ENCODE data around the gene SLC8A3.

SLC8A3 gene

DNA sequence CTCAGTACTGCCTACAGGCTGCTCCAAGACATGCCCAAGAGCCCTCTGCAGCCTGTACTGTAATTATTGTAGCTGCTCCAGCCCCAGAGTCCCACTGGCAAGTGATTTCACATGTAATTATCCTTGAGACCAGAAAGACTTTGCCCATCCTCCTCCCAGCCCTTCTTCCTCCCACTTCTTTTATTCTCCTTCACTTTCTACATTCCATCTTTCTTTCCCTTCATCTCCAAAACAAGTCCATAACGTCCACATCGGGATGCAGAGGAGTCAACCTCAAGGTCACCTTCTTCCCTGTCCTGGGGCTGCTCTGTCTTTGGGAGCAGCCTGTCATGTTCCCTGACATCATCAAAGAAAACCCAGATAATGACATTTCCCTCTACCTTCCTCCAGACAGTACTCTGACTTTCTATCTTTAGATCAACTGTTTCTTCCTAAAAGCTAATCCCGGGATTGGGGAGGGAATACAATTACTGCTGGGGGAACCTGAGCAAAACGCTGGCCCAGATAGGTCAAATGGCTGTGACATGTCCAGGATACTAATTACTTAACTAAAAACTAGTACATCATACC lies 39.1 kb downstream of the SLC8A3 start:
- no peak overlapping the region for H3K4me3 ChIP-seq (ENCODE audit: insufficient read depth, low read depth, low read length, poor library complexity, severe bottlenecking)
- no peaks in the 10 kb centered on the region for H3K9me3 ChIP-seq (ENCODE audit: control insufficient read depth, low read length)
- no peak overlapping the region for H3K27ac ChIP-seq (ENCODE audit: insufficient read depth, low read length, poor library complexity, severe bottlenecking)
- H3K27me3 ChIP-seq (replicated peaks; ENCODE audit: control insufficient read depth, insufficient read depth, low read length, poor library complexity, severe bottlenecking) = no peaks in the 10 kb centered on the region
- no peaks in the 10 kb centered on the region for H3K36me3 ChIP-seq (ENCODE audit: control insufficient read depth, insufficient read depth, low read length)
- no peaks in the 10 kb centered on the region for H3K4me1 ChIP-seq (ENCODE audit: control insufficient read depth, insufficient read depth, low read length, poor library complexity, severe bottlenecking)
- no peak for DNase-seq

- Histone ChIP-seq H3K27me3 (replicated peaks; ENCODE audit: control insufficient read depth, insufficient read depth, low read length, poor library complexity, severe bottlenecking) (no peaks in the 10 kb centered on the region), H3K36me3 (ENCODE audit: control insufficient read depth, insufficient read depth, low read length) (no peaks in the 10 kb centered on the region), H3K4me1 (ENCODE audit: control insufficient read depth, insufficient read depth, low read length, poor library complexity, severe bottlenecking) (no peaks in the 10 kb centered on the region), H3K9me3 (ENCODE audit: control insufficient read depth, low read length) (no peaks in the 10 kb centered on the region), H3K4me3 (ENCODE audit: insufficient read depth, low read depth, low read length, poor library complexity, severe bottlenecking) (no peak overlapping the region), H3K27ac (ENCODE audit: insufficient read depth, low read length, poor library complexity, severe bottlenecking) (no peak overlapping the region)
- DNase-seq = no peak
Observed at GRCh38 chr14:70148911-70149595, 39.7 kb downstream of the SLC8A3 start.

GRCh38 chr14:70148351-70148750 lies 40.4 kb downstream of the SLC8A3 start:
- no peaks in the 10 kb centered on the region for H3K27me3 ChIP-seq (replicated peaks; ENCODE audit: control insufficient read depth, insufficient read depth, low read length, poor library complexity, severe bottlenecking)
- no peaks in the 10 kb centered on the region for H3K9me3 ChIP-seq (ENCODE audit: control insufficient read depth, low read length)
- no peaks in the 10 kb centered on the region for H3K4me1 ChIP-seq (ENCODE audit: control insufficient read depth, insufficient read depth, low read length, poor library complexity, severe bottlenecking)
- no peaks in the 10 kb centered on the region for H3K36me3 ChIP-seq (ENCODE audit: control insufficient read depth, insufficient read depth, low read length)
- H3K4me3 ChIP-seq (ENCODE audit: insufficient read depth, low read depth, low read length, poor library complexity, severe bottlenecking) = no peak overlapping the region
- no peak for DNase-seq
- H3K27ac ChIP-seq (ENCODE audit: insufficient read depth, low read length, poor library complexity, severe bottlenecking) = no peak overlapping the region

GRCh38 chr14:70144046-70144445 lies 44.7 kb downstream of the SLC8A3 start:
- H3K27ac ChIP-seq (ENCODE audit: insufficient read depth, low read length, poor library complexity, severe bottlenecking) = no peak overlapping the region
- no peak for DNase-seq
- H3K36me3 ChIP-seq (ENCODE audit: control insufficient read depth, insufficient read depth, low read length) = no peaks in the 10 kb centered on the region
- no peaks in the 10 kb centered on the region for H3K27me3 ChIP-seq (replicated peaks; ENCODE audit: control insufficient read depth, insufficient read depth, low read length, poor library complexity, severe bottlenecking)
- no peaks in the 10 kb centered on the region for H3K9me3 ChIP-seq (ENCODE audit: control insufficient read depth, low read length)
- H3K4me3 ChIP-seq (ENCODE audit: insufficient read depth, low read depth, low read length, poor library complexity, severe bottlenecking) = no peak overlapping the region
- H3K4me1 ChIP-seq (ENCODE audit: control insufficient read depth, insufficient read depth, low read length, poor library complexity, severe bottlenecking) = no peaks in the 10 kb centered on the region

DNA sequence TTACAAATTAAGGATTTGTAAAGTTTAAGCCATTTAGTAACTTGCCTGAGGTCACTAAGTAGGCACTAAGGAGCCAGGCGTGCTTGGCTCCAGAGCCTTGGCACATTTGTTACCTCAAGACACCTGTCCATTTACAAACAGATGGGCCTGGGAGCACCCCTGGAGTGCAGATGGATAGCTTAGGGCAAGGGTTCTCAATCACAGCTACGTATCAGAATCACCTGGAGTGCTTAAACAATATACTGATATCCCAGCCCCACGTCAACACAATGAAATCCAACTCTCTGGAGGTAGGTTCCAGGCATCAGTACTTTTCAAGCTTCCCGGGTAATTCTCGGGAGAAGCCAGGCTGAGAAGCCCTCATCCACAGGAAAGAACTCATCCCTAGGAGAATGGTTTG lies 45.4 kb downstream of the SLC8A3 start:
- no peaks in the 10 kb centered on the region for H3K9me3 ChIP-seq (ENCODE audit: control insufficient read depth, low read length)
- no peaks in the 10 kb centered on the region for H3K36me3 ChIP-seq (ENCODE audit: control insufficient read depth, insufficient read depth, low read length)
- DNase-seq = no peak
- no peaks in the 10 kb centered on the region for H3K4me1 ChIP-seq (ENCODE audit: control insufficient read depth, insufficient read depth, low read length, poor library complexity, severe bottlenecking)
- H3K4me3 ChIP-seq (ENCODE audit: insufficient read depth, low read depth, low read length, poor library complexity, severe bottlenecking) = no peak overlapping the region
- H3K27ac ChIP-seq (ENCODE audit: insufficient read depth, low read length, poor library complexity, severe bottlenecking) = no peak overlapping the region
- H3K27me3 ChIP-seq (replicated peaks; ENCODE audit: control insufficient read depth, insufficient read depth, low read length, poor library complexity, severe bottlenecking) = no peaks in the 10 kb centered on the region

DNA sequence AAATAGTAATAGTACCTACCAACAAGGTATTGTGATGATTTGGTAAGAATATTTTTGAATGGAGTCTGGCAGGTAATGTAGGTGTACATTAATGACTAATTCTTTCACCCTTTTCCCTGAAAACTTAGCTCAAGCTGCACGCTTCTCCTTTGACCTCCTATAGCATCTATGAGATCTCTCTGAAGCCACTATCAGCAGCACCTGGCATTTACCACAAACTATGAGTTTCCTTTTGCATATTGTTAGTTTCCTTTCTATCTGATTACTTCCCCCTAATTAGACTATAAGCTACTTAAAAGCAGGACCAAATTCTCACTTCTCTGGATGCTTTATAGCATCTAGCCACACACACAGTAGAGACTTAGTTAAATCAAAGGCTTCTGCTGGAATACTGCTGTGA lies 48.1 kb downstream of the SLC8A3 start:
- no peaks in the 10 kb centered on the region for H3K36me3 ChIP-seq (ENCODE audit: control insufficient read depth, insufficient read depth, low read length)
- no peaks in the 10 kb centered on the region for H3K9me3 ChIP-seq (ENCODE audit: control insufficient read depth, low read length)
- no peak overlapping the region for H3K4me3 ChIP-seq (ENCODE audit: insufficient read depth, low read depth, low read length, poor library complexity, severe bottlenecking)
- no peak overlapping the region for H3K27ac ChIP-seq (ENCODE audit: insufficient read depth, low read length, poor library complexity, severe bottlenecking)
- H3K27me3 ChIP-seq (replicated peaks; ENCODE audit: control insufficient read depth, insufficient read depth, low read length, poor library complexity, severe bottlenecking) = no peaks in the 10 kb centered on the region
- no peak for DNase-seq
- H3K4me1 ChIP-seq (ENCODE audit: control insufficient read depth, insufficient read depth, low read length, poor library complexity, severe bottlenecking) = no peaks in the 10 kb centered on the region

- Histone ChIP-seq H3K4me3 (ENCODE audit: insufficient read depth, low read depth, low read length, poor library complexity, severe bottlenecking) (no peak overlapping the region), H3K27me3 (replicated peaks; ENCODE audit: control insufficient read depth, insufficient read depth, low read length, poor library complexity, severe bottlenecking) (no peaks in the 10 kb centered on the region), H3K9me3 (ENCODE audit: control insufficient read depth, low read length) (no peaks in the 10 kb centered on the region), H3K36me3 (ENCODE audit: control insufficient read depth, insufficient read depth, low read length) (no peaks in the 10 kb centered on the region), H3K27ac (ENCODE audit: insufficient read depth, low read length, poor library complexity, severe bottlenecking) (no peak overlapping the region), H3K4me1 (ENCODE audit: control insufficient read depth, insufficient read depth, low read length, poor library complexity, severe bottlenecking) (no peaks in the 10 kb centered on the region)
- no peak for DNase-seq
Observed at GRCh38 chr14:70139384-70139783, 49.4 kb downstream of the SLC8A3 start.

- Histone ChIP-seq H3K27me3 (replicated peaks; ENCODE audit: control insufficient read depth, insufficient read depth, low read length, poor library complexity, severe bottlenecking) (no peaks in the 10 kb centered on the region), H3K4me1 (ENCODE audit: control insufficient read depth, insufficient read depth, low read length, poor library complexity, severe bottlenecking) (no peaks in the 10 kb centered on the region), H3K9me3 (ENCODE audit: control insufficient read depth, low read length) (no peaks in the 10 kb centered on the region), H3K27ac (ENCODE audit: insufficient read depth, low read length, poor library complexity, severe bottlenecking) (no peak overlapping the region), H3K4me3 (ENCODE audit: insufficient read depth, low read depth, low read length, poor library complexity, severe bottlenecking) (no peak overlapping the region), H3K36me3 (ENCODE audit: control insufficient read depth, insufficient read depth, low read length) (no peaks in the 10 kb centered on the region)
- DNase-seq = no peak
Observed at GRCh38 chr14:70137788-70138187, 51.0 kb downstream of the SLC8A3 start.

DNA sequence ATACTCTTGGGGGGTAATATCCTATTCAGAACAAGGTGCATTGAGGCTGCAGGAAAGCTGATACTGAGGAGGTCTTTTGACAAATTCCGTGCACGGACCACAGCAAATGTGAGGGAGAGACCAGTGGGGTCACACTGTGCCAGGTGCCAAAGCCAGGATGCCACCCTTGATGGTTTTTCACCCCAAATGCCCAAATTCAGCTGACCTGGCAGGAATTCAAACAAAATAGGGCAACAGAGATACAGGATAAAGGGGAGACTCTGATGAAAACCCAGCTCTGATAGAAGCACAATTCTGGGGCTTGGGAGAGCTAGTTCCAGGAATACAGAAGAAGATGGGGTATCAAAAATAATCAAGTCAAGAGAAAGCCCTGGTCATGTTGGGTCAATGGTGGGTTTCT lies 55.3 kb downstream of the SLC8A3 start:
- H3K36me3 ChIP-seq (ENCODE audit: control insufficient read depth, insufficient read depth, low read length) = no peaks in the 10 kb centered on the region
- H3K27ac ChIP-seq (ENCODE audit: insufficient read depth, low read length, poor library complexity, severe bottlenecking) = no peak overlapping the region
- no peak for DNase-seq
- no peak overlapping the region for H3K4me3 ChIP-seq (ENCODE audit: insufficient read depth, low read depth, low read length, poor library complexity, severe bottlenecking)
- H3K4me1 ChIP-seq (ENCODE audit: control insufficient read depth, insufficient read depth, low read length, poor library complexity, severe bottlenecking) = no peaks in the 10 kb centered on the region
- H3K9me3 ChIP-seq (ENCODE audit: control insufficient read depth, low read length) = no peaks in the 10 kb centered on the region
- no peaks in the 10 kb centered on the region for H3K27me3 ChIP-seq (replicated peaks; ENCODE audit: control insufficient read depth, insufficient read depth, low read length, poor library complexity, severe bottlenecking)

- H3K27me3 ChIP-seq (replicated peaks; ENCODE audit: control insufficient read depth, insufficient read depth, low read length, poor library complexity, severe bottlenecking) = no peaks in the 10 kb centered on the region
- no peaks in the 10 kb centered on the region for H3K4me1 ChIP-seq (ENCODE audit: control insufficient read depth, insufficient read depth, low read length, poor library complexity, severe bottlenecking)
- no peak overlapping the region for H3K4me3 ChIP-seq (ENCODE audit: insufficient read depth, low read depth, low read length, poor library complexity, severe bottlenecking)
- no peak overlapping the region for H3K27ac ChIP-seq (ENCODE audit: insufficient read depth, low read length, poor library complexity, severe bottlenecking)
- H3K9me3 ChIP-seq (ENCODE audit: control insufficient read depth, low read length) = no peaks in the 10 kb centered on the region
- no peaks in the 10 kb centered on the region for H3K36me3 ChIP-seq (ENCODE audit: control insufficient read depth, insufficient read depth, low read length)
- DNase-seq = no peak
Observed at GRCh38 chr14:70130482-70130881, 58.3 kb downstream of the SLC8A3 start.
